ES-I3 (cell line): ENCODE measurements around the gene TNFRSF8.

Experiments
- H3K36me3 ChIP-seq: 2 replicates; pipeline ENCODE4 v1.6.1; 2013; ENCODE audit warnings: mild to moderate bottlenecking, low read length, control low read depth, moderate library complexity; ENCODE audit not compliant: insufficient read depth
- H3K4me1 ChIP-seq: 2 replicates; pipeline ENCODE4 v1.6.1; 2013; ENCODE audit warnings: mild to moderate bottlenecking, control low read depth, low read length; ENCODE audit not compliant: insufficient read depth
- H3K9ac ChIP-seq: 2 replicates; pipeline ENCODE4 v1.6.1; 2013; ENCODE audit warnings: low read depth, mild to moderate bottlenecking, low read length, moderate library complexity
- H3K9me3 ChIP-seq: 2 replicates; pipeline ENCODE4 v1.6.1; 2013; ENCODE audit warnings: mild to moderate bottlenecking, low read length, moderate library complexity; ENCODE audit not compliant: control insufficient read depth, insufficient read depth

TNFRSF8 gene

DNA sequence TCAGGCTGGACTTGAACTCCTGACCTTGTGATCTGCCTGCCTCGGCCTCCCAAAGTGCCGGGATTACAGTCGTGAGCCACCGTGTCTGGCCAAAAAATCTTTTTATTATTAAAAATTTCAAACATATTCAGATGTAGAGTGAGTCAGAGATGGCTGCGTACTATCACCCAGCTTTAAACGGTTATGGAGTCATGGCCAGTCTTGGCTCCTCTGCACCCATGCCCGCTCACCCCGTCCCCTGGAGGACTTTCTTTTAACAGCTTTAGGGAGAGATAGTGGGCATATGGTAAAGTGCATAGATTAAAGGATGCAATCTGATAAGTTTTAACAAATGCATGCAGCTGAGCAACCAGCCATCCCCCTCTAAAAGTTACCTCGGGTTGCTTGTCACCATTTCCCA is 51.8 kb downstream of the TNFRSF8 start:
- Histone ChIP-seq H3K9ac (no peak overlapping the region), H3K4me1 (no peaks in the 10 kb centered on the region), H3K36me3 (no peaks in the 10 kb centered on the region; the same call in 1 of the 2 replicates)

DNA sequence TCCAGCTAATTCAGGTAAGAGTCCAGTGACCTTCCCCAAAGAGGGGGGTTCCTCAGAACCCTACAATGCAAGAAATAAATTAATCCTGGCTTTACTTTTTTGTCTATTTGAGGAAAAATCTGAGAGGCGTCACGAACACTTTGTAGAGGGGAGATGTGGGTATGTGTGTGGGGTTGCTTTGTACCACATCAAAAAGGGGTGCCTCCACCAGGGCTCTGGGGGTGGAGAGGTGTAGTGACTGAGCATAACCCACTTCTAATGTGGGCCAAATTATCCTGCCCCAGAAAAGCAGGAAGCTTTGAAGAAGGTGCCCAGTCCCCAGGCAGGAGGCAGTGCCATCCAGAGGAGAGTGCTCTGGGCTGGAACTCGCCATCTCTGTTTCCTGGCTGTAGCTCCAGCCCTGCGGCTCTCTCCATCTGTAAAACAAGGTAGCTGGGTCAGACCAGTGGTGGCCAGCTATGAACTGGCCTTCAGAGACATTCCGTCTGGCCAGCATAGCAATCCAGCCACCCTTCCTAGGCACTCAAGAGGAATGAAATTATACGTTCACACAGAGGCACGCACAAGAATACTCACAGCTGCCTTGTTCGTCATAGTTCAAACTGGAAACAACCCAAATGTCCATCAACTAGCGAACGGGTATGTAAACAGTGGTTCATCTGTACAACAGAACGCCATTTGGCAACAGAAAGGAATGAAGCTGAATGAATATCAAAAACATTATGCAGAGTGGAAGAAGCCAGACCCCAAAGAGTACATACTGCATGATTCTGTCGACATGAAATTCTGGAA is 58.3 kb downstream of the TNFRSF8 start:
- no peak overlapping the region for H3K9ac ChIP-seq
- peaks cover 6% of the 10 kb centered on the region; the same call in 1 of the 2 replicates for H3K36me3 ChIP-seq
- H3K9me3 ChIP-seq: no peaks in the 10 kb centered on the region
- no peaks in the 10 kb centered on the region; the same call in 1 of the 2 replicates for H3K4me1 ChIP-seq

More for the DNA sequence above, 51.8 kb downstream of the TNFRSF8 start:
- no peaks in the 10 kb centered on the region for H3K9me3 ChIP-seq

DNA sequence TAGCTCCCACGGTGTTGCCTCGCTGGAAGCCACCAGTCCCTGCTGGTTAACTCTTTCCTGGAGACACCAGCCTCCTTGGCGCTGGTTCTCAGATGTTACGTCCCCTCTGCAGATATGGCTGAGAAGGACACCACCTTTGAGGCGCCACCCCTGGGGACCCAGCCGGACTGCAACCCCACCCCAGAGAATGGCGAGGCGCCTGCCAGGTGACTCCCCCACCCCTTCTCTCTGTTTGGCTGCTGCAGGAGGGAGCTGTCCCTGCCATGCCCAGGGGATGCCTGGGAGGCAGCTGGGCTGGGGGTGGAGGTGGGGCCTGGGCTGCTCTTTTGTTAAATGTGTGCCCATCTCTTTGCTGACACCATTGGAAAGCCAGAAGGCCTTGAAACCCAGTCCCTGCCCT is 60.1 kb downstream of the TNFRSF8 start:
- Histone ChIP-seq H3K9ac (no peak overlapping the region), H3K9me3 (no peaks in the 10 kb centered on the region), H3K4me1 (no peaks in the 10 kb centered on the region; the same call in 1 of the 2 replicates), H3K36me3 (peaks cover 7% of the 10 kb centered on the region; the same call in 1 of the 2 replicates)

DNA sequence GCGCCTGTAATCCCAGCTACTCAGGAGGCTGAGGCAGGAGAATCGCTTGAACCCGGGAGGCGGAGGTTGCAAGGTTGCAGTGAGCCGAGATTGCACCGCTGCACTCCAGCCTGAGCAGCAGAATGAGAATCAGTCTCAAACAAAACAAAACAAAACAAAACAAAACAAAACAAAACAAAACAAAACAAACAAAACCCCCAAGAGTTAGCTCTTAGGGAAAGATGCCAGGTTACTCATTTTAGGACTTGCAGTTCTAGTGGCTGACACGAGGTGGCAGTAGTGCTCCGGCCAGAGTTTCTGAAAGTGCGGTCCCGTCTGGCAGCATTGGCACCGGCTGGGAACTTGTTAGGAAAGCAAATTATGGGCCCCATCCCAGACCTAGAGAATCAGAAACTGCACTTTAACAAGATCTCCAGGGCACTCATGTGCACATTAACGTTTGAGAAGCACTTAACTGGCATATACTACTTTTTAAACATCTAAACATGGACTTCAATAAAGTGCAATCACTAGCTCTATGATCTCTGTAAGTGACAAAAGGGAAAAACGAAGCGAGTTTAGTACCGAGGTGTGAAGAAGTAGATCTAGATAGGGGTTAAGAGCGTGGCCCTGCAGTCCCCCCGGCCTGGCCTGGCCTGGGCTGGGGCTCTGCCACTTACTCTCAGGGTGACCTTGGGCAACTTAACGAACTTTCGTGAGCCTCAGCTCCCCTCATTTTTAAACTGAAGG is 61.8 kb downstream of the TNFRSF8 start:
- no peaks in the 10 kb centered on the region; the same call in 1 of the 2 replicates for H3K4me1 ChIP-seq
- no peaks in the 10 kb centered on the region for H3K9me3 ChIP-seq
- H3K9ac ChIP-seq: no peak overlapping the region
- peaks cover 7% of the 10 kb centered on the region; the same call in 1 of the 2 replicates for H3K36me3 ChIP-seq

DNA sequence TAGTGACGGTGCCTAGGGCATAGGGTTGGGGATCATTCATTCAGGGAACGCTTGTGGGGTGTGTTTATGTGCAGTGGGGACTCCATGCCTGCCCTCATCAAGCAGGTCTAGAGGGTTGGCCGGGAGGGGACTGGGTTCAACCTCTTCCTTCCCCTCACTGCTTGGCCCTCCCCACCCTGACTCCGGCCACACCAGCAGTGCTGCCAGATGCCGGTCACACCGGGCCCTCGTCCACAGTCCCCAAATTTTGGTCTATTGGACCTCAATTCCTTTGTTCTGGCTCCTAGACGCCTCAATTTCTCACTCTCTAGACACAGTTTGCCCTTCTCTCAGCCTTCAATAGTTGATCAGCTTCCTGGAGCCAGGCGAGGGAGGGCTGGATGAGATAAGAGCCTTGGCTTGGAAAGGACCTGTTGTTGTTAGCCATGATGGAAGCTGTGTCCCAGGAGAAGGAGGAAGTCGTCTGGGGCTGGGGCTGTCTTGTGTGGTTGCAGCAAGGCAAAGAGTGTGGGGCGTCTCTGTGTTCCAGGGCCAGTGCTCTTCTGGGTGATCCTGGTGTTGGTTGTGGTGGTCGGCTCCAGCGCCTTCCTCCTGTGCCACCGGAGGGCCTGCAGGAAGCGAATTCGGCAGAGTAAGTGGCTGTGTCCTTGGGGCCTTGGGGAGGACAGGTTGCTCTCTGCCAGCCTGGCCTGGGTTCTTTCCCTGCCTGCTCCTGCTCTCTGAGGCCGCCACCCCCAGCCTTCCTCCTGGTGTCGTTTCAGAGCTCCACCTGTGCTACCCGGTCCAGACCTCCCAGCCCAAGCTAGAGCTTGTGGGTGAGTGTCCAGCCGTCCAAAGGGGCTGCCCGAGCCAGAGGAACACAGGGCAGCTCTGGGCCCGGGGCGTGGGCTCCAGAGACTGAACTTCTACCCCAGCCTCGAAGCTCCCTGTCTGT is 62.6 kb downstream of the TNFRSF8 start:
- no peak overlapping the region for H3K9ac ChIP-seq
- H3K9me3 ChIP-seq: no peaks in the 10 kb centered on the region
- H3K36me3 ChIP-seq: peaks cover 5% of the 10 kb centered on the region; the same call in 1 of the 2 replicates
- no peaks in the 10 kb centered on the region; the same call in 1 of the 2 replicates for H3K4me1 ChIP-seq

DNA sequence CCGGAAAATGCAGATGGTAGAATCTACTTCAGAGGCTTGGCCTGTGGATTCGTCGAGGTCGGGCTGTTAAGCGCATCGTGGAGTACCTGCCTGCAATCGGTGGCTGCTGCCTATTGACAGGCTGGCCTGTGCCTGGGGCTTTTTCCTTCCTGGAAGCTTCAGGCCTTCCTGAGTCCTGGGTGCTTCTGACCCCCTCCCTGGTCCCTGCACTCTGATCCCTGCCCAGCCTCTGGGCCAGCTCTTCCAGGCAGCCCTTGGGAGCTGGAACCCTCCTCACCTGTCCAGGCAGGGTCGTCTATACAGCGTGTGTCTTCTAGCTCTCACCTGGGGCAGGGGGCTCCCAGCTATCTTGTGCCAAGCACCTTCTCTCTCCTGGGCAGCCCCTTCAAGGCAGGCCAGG is 63.7 kb downstream of the TNFRSF8 start:
- no peak overlapping the region for H3K9ac ChIP-seq
- peaks cover 2% of the 10 kb centered on the region; the same call in 1 of the 2 replicates for H3K36me3 ChIP-seq
- no peaks in the 10 kb centered on the region for H3K9me3 ChIP-seq
- H3K4me1 ChIP-seq: no peaks in the 10 kb centered on the region; the same call in 1 of the 2 replicates

DNA sequence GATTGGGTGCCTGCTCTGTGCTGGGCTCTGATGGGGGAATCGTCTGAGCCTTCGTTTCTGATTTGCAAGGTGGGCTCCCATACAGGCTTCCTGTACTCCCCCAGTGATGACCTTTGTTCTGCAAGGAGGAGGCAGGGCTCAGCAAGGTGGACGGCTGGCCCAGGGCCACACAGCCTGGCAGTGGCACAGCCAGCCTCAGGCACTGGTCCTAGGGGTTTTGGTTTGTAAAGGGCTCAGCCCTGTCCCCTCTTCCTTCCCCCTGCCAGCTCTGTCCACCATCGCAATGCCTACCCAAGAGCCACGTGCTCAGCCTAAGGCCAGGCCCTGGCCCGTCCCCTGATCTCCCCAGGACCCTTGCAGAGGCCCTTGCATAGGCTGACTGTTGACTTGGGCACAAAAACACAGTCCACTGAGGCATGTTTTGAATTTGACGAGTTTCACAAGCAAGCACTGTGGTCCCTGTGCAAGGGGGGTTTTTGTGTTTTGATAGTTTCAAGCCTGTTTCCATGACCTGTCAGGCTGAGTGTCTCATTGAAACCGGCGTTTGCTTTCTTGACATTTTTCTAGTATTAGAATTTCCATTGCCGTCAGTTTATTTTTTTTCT is 64.2 kb downstream of the TNFRSF8 start:
- no peak overlapping the region for H3K9ac ChIP-seq
- 0 out of 2 replicates have a peak, but pooled peaks cover 2% of the 10 kb centered on the region for H3K36me3 ChIP-seq
- no peaks in the 10 kb centered on the region; the same call in 1 of the 2 replicates for H3K4me1 ChIP-seq
- H3K9me3 ChIP-seq: no peaks in the 10 kb centered on the region

DNA sequence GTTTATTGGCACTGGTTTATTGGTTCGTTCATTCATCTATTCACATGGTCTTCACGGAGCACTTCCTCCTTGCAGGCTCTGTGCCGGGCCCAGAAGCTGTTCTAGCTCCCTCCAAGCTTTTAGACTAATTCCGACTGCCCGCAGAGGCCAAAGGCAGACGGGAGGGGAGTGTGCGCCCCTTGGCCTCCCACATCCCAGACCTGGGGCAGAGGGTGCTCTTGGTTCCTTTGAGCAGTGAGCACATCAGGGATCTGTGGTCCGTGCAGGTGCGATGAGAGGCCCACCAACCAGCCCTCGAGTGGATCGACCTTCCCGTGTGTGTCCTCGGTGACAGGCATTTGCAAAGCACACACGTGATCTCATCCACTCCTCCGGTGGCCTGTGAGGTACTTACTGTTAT is 65.0 kb downstream of the TNFRSF8 start:
- no peaks in the 10 kb centered on the region for H3K9me3 ChIP-seq
- H3K36me3 ChIP-seq: 0 out of 2 replicates have a peak, but pooled peaks cover 2% of the 10 kb centered on the region
- no peaks in the 10 kb centered on the region; the same call in 1 of the 2 replicates for H3K4me1 ChIP-seq
- no peak overlapping the region for H3K9ac ChIP-seq

DNA sequence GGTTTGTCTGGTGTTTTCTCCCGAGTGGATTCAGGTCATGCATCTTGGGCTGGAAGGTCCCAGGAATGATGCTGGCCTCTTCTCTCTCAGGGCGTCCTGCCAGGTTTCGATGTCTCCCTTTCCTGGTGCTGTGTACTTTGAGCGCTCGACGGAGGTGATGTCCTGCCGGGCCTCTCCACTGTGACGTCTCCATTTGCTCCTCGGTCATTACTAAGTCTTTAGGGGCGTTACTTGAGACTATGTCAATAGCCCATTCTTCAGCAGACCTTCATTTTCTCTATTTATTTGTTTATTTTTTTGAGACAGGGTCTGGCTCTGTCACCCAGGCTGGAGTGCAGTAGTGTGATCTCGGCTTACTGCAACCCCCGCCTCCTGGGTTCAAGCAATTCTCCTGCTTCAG is 66.5 kb downstream of the TNFRSF8 start:
- Histone ChIP-seq H3K4me1 (no peaks in the 10 kb centered on the region; the same call in 1 of the 2 replicates), H3K36me3 (0 out of 2 replicates have a peak, but pooled peaks cover 2% of the 10 kb centered on the region), H3K9ac (no peak overlapping the region), H3K9me3 (no peaks in the 10 kb centered on the region)

DNA sequence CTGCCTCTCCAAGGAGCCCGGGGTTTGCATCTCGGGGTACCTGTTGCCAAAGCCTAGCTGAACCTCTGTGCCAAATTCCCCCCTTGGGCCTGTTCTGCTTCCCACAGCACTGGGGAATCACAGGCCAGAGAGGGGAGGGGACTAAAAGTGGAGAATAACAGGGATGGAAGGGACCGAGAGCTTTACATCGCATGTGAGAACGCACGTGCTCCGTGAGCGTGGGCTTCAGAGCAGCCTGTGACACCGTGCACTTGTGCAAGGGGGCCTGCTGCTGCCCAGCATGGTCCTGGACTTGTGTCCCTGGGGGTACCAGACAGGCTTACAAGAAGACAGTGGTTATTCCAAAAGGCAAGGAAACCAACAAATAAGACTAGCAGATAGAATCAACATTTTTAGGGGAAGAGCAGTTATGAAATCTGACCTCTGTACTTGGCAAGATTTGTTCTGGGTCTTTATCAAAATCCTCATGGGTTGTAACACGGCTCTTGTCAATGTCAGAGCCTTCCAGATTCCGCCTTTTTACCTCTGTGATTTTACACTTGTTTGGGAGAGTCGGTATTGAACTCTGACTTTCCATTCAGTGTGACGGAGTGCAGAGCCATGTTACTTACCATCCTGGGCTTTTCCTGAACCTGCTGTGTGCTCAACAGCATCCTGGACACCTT is 67.5 kb downstream of the TNFRSF8 start:
- Histone ChIP-seq H3K9ac (no peak overlapping the region), H3K36me3 (0 out of 2 replicates have a peak, but pooled peaks cover 2% of the 10 kb centered on the region), H3K4me1 (no peaks in the 10 kb centered on the region), H3K9me3 (no peaks in the 10 kb centered on the region)

DNA sequence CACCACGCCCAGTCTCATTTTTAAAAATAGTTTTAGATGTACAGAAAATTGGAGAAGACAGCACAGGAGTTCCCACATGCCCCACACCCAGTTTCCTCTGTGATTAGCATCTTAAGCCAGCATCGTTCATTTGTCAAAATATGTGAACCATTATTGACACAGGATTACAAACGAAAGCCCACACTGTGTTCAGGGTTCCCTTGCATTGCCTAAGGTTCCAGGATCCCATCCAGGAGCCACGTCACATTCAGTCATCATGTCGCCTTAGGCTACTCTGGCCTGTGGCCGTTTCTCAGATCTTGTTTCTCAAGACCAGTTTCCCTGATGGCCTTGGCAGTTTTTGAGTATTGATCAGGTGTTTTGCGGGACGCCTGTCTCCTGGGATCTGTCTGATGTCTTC is 69.0 kb downstream of the TNFRSF8 start:
- H3K9ac ChIP-seq: no peak overlapping the region
- no peaks in the 10 kb centered on the region for H3K9me3 ChIP-seq
- H3K36me3 ChIP-seq: no peaks in the 10 kb centered on the region
- no peaks in the 10 kb centered on the region for H3K4me1 ChIP-seq

DNA sequence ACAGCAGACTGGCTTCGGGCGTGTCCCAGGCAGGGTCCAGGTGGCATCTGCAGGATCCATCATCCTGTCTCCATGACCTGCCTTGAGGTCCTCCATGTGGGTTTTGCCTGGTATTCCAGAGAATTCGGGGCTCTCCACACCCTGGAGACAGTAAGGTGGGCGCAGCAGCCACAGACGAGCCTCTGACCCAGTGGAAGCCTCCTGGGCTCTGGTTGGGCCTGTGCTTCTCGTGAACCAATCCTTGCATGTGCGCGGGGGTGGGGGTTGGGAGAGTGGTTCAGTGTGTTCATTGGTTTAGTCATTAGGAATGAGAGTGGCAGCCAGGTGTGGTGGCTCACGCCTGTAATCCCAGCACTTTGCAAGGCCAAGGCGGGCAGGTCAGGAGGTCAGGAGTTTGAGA is 71.6 kb downstream of the TNFRSF8 start:
- no peaks in the 10 kb centered on the region for H3K4me1 ChIP-seq
- H3K9ac ChIP-seq: no peak overlapping the region
- H3K9me3 ChIP-seq: no peaks in the 10 kb centered on the region
- no peaks in the 10 kb centered on the region; the same call in 1 of the 2 replicates for H3K36me3 ChIP-seq

DNA sequence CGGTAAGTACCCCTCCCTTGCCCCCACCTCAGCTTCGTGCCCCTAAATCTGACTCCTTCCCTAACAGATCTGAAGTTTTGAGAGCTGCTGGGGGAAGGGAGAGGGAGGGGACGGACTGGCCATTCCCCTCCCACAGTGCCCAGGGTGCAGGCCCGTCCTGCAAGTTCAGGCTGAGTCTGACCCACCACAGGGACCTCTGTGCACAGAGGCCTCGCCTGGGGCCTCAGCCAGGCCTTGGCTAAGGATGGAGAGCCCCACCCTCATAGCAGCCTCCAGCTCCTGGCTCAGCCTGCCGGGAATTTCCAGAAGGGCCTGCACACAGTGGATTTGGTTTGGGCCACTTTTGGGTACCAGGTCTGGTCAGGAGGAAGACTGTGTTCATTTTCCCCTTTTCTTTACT is 72.5 kb downstream of the TNFRSF8 start:
- Histone ChIP-seq H3K9me3 (no peaks in the 10 kb centered on the region), H3K36me3 (no peaks in the 10 kb centered on the region; the same call in 1 of the 2 replicates), H3K4me1 (no peaks in the 10 kb centered on the region), H3K9ac (no peak overlapping the region)
